SK-N-SH (cell line): ENCODE results near the gene NUBP1.

Experiments used
- CHD2 ChIP-seq: fragments of 150-350 bp; IDR thresholded peaks from 2 replicates; pipeline ENCODE4 v1.6.1; 2018; ENCODE audit warnings: low read length; ENCODE audit not compliant: partially characterized antibody
- ELF1 ChIP-seq: IDR thresholded peaks from 2 replicates; pipeline ENCODE4 v1.4.0; 2012
- EZH2phosphoT487 ChIP-seq: fragments of 200-600 bp; sonication (generic); IDR thresholded peaks from 2 replicates; pipeline ENCODE4 v1.6.1; 2017; ENCODE audit warnings: low read depth, mixed run types, mild to moderate bottlenecking, antibody characterized with exemption, moderate library complexity, borderline replicate concordance
- MEF2A ChIP-seq: IDR thresholded peaks from 2 replicates; pipeline ENCODE4 v1.4.0; 2012; ENCODE audit warnings: low read depth, borderline replicate concordance
- RCOR1 ChIP-seq: fragments of 150-350 bp; IDR thresholded peaks from 2 replicates; pipeline ENCODE4 v1.6.1; 2017; ENCODE audit warnings: antibody characterized with exemption, low read length
- TAF1 ChIP-seq: IDR thresholded peaks from 2 replicates; pipeline ENCODE4 v1.6.1; 2012; ENCODE audit warnings: low read depth, mild to moderate bottlenecking, low read length, moderate library complexity, borderline replicate concordance
- TF ChIP-seq, protein P1 (sequence below): IDR thresholded peaks from 2 replicates; pipeline ENCODE4 v1.4.0; 2012; ENCODE audit warnings: low read depth
- TF ChIP-seq, protein P2 (sequence below): IDR thresholded peaks from 2 replicates; pipeline ENCODE4 v1.6.1; 2012; ENCODE audit warnings: mild to moderate bottlenecking, low read depth, low read length, moderate library complexity
- TF ChIP-seq, protein P3 (sequence below): fragments of 200-600 bp; sonication (generic); IDR thresholded peaks from 2 replicates; pipeline ENCODE4 v1.6.1; 2017; ENCODE audit warnings: antibody characterized with exemption, mild to moderate bottlenecking, moderate library complexity
- TF ChIP-seq, protein P4 (sequence below): IDR thresholded peaks from 2 replicates; pipeline ENCODE4; 2012
- TF ChIP-seq, protein P5 (sequence below): IDR thresholded peaks from 2 replicates; pipeline ENCODE4 v1.4.0; 2012; ENCODE audit warnings: low read depth, borderline replicate concordance

DNA sequence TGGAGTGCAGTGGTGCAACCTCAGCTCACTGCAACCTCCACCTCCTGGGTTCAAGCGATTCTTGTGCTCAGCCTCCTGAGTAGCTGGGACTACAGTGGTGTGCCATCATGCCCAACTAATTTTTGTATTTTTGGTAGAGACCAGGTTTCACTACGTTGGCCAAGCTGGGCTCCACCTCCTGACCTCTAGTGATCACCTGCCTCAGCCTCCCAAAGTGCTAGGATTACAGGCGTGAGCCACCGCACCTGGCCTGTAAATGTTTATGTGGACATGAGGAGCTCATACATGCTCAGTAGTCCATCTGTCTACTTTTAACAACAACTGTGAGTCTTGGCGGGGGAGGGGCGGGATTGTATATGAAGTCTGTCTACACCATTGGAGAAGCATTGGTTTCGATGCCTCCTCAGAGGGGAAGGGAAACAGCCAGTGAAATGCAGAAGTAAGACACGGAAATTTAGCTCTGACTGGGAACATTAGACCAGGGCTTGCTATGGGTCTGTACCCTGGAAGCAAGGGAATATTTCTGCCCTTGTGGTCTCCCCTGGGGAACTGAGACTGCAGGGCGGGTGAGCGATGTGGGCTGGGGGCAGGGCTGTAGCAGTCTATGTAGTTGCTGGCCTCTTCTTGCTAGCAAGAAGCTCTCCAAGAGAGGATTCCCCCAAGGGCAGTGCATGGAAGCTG lies 9.3 kb downstream of the NUBP1 start:
- TF ChIP-seq, protein P1, sequence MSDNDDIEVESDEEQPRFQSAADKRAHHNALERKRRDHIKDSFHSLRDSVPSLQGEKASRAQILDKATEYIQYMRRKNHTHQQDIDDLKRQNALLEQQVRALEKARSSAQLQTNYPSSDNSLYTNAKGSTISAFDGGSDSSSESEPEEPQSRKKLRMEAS: no peak
- no peak for TF ChIP-seq ELF1
- TF ChIP-seq RCOR1: no peak
- TF ChIP-seq, protein P2, sequence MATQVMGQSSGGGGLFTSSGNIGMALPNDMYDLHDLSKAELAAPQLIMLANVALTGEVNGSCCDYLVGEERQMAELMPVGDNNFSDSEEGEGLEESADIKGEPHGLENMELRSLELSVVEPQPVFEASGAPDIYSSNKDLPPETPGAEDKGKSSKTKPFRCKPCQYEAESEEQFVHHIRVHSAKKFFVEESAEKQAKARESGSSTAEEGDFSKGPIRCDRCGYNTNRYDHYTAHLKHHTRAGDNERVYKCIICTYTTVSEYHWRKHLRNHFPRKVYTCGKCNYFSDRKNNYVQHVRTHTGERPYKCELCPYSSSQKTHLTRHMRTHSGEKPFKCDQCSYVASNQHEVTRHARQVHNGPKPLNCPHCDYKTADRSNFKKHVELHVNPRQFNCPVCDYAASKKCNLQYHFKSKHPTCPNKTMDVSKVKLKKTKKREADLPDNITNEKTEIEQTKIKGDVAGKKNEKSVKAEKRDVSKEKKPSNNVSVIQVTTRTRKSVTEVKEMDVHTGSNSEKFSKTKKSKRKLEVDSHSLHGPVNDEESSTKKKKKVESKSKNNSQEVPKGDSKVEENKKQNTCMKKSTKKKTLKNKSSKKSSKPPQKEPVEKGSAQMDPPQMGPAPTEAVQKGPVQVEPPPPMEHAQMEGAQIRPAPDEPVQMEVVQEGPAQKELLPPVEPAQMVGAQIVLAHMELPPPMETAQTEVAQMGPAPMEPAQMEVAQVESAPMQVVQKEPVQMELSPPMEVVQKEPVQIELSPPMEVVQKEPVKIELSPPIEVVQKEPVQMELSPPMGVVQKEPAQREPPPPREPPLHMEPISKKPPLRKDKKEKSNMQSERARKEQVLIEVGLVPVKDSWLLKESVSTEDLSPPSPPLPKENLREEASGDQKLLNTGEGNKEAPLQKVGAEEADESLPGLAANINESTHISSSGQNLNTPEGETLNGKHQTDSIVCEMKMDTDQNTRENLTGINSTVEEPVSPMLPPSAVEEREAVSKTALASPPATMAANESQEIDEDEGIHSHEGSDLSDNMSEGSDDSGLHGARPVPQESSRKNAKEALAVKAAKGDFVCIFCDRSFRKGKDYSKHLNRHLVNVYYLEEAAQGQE: no peak
- TF ChIP-seq MEF2A: no peak
- TF ChIP-seq EZH2phosphoT487: no peak
- TF ChIP-seq, protein P3, sequence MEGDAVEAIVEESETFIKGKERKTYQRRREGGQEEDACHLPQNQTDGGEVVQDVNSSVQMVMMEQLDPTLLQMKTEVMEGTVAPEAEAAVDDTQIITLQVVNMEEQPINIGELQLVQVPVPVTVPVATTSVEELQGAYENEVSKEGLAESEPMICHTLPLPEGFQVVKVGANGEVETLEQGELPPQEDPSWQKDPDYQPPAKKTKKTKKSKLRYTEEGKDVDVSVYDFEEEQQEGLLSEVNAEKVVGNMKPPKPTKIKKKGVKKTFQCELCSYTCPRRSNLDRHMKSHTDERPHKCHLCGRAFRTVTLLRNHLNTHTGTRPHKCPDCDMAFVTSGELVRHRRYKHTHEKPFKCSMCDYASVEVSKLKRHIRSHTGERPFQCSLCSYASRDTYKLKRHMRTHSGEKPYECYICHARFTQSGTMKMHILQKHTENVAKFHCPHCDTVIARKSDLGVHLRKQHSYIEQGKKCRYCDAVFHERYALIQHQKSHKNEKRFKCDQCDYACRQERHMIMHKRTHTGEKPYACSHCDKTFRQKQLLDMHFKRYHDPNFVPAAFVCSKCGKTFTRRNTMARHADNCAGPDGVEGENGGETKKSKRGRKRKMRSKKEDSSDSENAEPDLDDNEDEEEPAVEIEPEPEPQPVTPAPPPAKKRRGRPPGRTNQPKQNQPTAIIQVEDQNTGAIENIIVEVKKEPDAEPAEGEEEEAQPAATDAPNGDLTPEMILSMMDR: no peak
- TF ChIP-seq, protein P4, sequence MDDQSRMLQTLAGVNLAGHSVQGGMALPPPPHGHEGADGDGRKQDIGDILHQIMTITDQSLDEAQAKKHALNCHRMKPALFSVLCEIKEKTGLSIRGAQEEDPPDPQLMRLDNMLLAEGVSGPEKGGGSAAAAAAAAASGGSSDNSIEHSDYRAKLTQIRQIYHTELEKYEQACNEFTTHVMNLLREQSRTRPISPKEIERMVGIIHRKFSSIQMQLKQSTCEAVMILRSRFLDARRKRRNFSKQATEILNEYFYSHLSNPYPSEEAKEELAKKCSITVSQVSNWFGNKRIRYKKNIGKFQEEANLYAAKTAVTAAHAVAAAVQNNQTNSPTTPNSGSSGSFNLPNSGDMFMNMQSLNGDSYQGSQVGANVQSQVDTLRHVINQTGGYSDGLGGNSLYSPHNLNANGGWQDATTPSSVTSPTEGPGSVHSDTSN: no peak
- TF ChIP-seq CHD2: no peak
- TF ChIP-seq TAF1: no peak
- TF ChIP-seq, protein P5, sequence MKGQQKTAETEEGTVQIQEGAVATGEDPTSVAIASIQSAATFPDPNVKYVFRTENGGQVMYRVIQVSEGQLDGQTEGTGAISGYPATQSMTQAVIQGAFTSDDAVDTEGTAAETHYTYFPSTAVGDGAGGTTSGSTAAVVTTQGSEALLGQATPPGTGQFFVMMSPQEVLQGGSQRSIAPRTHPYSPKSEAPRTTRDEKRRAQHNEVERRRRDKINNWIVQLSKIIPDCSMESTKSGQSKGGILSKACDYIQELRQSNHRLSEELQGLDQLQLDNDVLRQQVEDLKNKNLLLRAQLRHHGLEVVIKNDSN: no peak
